Stimulated activated CD4-positive, alpha-beta T cell treated with anti-CD3 and anti-CD28 coated beads, Interleukin-15, amount 100 ng/mL, for 48 hours (primary cell): ENCODE results near the gene ZFP36L2.

Experiments used
- DNase-seq, 2 donors: peaks; one replicate each; pipeline ENCODE4 v3.0.0-alpha.2; 2020; ENCODE audit warnings: low read depth in 2 of 2

ZFP36L2 gene, protein sequence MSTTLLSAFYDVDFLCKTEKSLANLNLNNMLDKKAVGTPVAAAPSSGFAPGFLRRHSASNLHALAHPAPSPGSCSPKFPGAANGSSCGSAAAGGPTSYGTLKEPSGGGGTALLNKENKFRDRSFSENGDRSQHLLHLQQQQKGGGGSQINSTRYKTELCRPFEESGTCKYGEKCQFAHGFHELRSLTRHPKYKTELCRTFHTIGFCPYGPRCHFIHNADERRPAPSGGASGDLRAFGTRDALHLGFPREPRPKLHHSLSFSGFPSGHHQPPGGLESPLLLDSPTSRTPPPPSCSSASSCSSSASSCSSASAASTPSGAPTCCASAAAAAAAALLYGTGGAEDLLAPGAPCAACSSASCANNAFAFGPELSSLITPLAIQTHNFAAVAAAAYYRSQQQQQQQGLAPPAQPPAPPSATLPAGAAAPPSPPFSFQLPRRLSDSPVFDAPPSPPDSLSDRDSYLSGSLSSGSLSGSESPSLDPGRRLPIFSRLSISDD

GRCh38 chr2:43226558-43226954 lies at the start of gene ZFP36L2:
TSS of gene ZFP36L2 (minus strand) at chr2:43226606. CDS start at chr2:43226315, 291 bp downstream.
- peak; percentile 89 to 94 for DNase-seq

DNA sequence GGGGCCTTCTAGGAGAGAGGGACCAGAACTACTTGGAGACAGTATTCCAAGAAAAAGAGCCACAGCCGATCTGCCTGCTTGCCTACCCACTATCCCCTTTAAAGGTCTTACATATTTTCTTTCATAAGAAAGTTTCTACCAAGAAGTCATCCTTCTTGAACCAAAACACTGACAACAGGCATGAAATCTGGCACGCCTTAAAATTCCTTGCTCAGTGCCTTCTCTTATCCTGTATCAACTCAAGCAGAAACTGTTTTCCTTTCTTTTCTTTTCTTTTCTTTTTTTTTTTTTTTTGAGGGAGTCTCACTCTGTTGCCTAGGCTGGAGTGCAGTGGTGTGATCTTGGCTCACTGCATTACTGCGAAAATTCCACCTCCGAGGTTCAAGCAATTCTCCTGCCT lies 48.3 kb upstream of the ZFP36L2 start:
- no peak for DNase-seq

DNA sequence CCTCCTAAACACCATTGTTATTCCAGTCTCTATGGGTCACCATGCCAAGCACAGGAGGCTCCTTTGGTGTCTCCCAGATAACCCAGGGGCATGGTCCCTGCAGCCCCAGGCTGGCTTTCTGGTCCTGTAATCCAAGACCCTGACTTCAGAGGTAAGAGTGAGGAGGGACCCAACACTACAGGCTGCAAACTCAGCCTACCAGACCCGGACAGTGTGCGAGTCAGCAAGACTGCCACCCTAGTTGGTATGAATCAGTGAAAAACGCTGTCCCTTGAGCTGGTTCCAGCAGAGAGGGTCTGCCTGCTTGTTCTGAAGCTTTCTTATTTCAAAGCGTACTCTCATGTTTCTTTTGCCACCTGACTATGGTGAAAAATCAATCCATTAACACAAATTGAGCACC lies 47.6 kb upstream of the ZFP36L2 start:
- DNase-seq: no peak

DNA sequence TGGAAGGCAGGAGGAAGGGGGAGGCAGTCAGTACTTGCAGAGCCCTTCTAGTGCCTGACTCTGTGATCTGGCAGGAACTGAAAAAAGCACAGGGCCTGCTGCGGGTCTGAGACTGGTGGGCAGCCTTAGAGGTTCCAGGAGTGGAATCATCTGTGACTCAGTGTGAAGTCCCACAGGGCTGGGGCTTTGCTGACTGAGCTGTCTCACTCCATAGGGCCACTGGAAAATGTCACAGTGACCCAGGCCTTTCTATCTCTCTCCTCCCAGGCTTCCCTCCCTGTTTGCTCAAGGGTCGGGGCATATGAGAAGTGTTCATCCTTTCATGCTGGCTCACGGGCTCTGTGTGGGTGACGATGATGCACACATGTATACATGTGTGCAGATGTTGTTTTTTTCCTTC lies 47.1 kb upstream of the ZFP36L2 start:
- DNase-seq: no peak

- no peak for DNase-seq
Measured at GRCh38 chr2:43270930-43271615, 44.7 kb upstream of the ZFP36L2 start.

DNA sequence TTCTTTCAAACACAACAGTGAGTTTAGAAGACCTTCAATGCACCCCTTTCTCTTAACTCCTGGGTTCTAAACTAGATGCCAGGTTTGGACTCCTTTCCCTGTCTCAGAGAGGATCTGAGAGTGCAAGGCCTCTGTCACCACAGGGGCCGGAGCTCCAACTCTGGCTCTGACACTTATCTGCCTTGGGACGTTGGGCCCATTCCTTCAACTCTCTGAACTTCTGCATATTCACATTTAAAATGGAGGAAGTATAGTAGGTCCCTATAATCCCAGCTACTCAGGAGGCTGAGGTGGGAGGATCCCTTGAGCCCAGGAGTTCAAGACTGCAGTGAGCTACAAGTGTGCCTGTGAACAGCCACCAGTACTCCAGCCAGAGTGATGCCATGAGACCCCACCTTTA lies 44.1 kb upstream of the ZFP36L2 start:
- DNase-seq: no peak

- no peak for DNase-seq
Measured at GRCh38 chr2:43269706-43270105, 43.3 kb upstream of the ZFP36L2 start.

- DNase-seq: no peak
Measured at GRCh38 chr2:43269074-43269572, 42.7 kb upstream of the ZFP36L2 start.

- DNase-seq: no peak
Measured at GRCh38 chr2:43268066-43268953, 41.9 kb upstream of the ZFP36L2 start.

- DNase-seq: no peak
Measured at GRCh38 chr2:43267381-43267780, 41.0 kb upstream of the ZFP36L2 start.

GRCh38 chr2:43266711-43267111 lies 40.3 kb upstream of the ZFP36L2 start:
- DNase-seq: no peak

- no peak for DNase-seq
Measured at GRCh38 chr2:43265421-43265820, 39.0 kb upstream of the ZFP36L2 start.

DNA sequence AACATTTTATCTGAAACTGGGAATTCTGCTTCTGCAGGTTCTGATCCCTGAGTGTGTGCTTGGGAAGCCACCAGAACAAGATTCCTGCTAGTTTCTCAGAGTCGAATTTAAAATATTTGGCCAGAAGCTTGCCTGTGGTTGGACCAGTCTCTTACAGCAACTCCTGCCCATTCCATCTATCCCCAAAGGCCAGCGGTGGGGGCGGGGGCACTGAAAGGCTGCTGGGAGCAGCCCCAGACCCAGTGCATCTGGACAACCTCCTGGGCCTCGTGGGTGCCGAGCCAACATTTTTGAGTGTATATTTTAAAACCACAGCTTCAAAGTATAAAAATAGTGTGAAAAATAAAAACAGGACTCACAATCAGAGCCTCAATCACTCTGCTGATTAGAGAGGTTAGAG lies 38.6 kb upstream of the ZFP36L2 start:
- DNase-seq: no peak

DNA sequence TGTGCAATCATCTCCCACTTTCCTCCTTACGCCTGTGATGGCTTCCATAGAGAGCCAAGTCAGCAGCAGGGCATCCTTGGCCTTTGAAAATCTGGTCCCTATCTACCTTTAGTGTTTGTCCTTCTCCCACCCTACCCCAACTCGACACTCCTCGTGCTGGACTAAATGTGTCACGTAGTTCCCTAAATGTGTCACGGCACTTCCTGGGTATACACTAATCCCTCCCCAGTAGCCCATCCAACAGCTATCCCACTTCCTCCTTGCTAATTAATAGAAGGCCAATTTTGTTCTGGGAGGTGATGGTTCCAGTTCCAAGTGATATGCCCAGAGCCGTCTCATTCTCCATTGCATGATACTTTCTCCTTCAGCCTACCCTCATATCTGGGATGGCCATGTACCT lies 36.5 kb upstream of the ZFP36L2 start:
- DNase-seq: no peak

DNA sequence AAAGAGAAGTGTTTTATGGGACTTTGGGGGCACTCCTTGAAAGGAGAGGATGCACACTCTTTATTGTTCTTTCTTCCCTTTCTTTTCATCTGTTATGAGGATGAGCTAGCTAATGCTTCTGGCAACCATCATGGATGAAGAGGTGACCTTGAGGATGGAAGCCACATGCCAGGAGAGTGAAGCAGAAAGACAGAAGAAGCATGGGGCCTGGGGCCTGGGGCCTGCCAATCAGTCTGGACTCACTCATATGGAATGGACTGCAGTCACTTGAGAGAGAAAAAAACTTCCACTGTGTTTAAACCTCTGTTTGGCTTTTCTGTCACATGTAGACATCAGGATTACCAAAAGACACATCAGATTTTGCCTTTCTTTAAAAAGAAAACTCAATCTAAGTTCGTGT lies 35.8 kb upstream of the ZFP36L2 start:
- no peak for DNase-seq

GRCh38 chr2:43259512-43259911 lies 33.1 kb upstream of the ZFP36L2 start:
- DNase-seq: no peak

DNA sequence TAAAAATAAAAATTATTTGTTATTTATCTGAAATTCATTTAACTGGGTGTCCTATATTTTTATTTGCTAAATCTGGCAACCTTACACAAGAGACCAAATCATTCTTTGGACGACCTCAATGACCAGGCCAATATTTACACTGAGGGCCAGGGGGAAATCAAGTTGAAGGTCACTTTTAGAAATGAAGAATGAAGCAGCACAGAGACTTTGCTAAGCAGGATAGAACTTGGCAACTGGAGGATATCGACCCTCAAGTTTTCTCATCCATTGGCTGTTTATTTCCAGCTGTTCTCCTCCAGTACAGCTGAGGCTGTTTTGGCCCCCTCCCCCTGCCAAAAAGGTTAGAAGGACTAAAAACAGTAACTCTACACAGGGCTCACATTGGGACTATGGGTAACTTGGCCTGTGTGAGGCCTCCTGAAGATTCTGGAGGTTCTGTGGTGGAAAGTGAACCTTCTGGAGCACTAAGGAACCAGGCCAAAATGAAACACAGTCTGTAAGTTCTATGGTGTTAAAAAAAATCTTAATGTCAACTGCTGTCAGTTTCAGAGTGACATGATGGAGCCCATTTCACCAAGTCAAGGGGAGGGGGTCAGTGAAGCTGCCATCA lies 32.2 kb upstream of the ZFP36L2 start:
- DNase-seq: no peak

- no peak for DNase-seq
Measured at GRCh38 chr2:43255296-43255910, 29.0 kb upstream of the ZFP36L2 start.

- DNase-seq: no peak
Measured at GRCh38 chr2:43254331-43254730, 27.9 kb upstream of the ZFP36L2 start.

DNA sequence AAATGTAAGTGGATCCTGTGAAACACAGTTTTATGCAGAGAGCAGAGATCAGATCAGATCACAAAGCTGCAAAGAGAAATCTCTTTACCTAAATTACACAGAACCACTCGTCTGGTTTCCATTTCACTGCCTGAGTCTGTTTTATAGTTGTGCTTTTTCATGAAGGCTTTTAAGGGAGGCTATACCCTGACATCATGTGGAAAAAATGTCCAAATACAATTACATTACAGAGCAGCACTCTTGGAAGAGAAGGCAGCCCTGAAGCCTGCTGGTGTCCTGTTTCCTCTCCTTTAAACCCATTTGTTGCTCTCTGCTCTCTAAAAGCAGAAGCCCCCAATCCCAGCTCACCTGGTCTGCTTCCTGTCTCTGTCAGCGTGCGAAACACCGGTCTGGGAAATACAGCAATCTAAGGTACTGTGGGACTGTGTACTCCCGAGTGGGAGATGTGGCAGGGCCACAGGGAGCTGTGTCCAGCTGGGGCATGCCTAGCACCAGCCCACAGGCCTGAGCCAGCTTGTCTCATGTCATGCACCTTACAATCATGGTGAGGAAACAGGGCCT lies 24.8 kb upstream of the ZFP36L2 start:
- no peak for DNase-seq

GRCh38 chr2:43250015-43250414 lies 23.6 kb upstream of the ZFP36L2 start:
- DNase-seq: no peak
